IPS-20b (cell line): Measurements from ENCODE around the gene NR3C2.
"Not testable (repeated sequence)": the region's sequence is repeated elsewhere in the genome, so short reads cannot be mapped to it uniquely, and the experiment has no call there.

Experiments
- H3K27ac ChIP-seq: one replicate; pipeline ENCODE4 v1.5.1; 2013; ENCODE audit warnings: low read length
- H3K27me3 ChIP-seq: 2 replicates; pipeline ENCODE4 v1.6.1; 2013; ENCODE audit warnings: mild to moderate bottlenecking, low read length, inconsistent platforms; ENCODE audit not compliant: insufficient read depth
- H3K36me3 ChIP-seq: 2 replicates; pipeline ENCODE4 v1.6.1; 2013; ENCODE audit warnings: low read depth, mild to moderate bottlenecking, inconsistent platforms, low read length, moderate library complexity; ENCODE audit not compliant: insufficient read depth
- H3K4me1 ChIP-seq: 2 replicates; pipeline ENCODE4 v1.6.1; 2013; ENCODE audit warnings: mild to moderate bottlenecking, control low read depth, inconsistent platforms, low read length, moderate library complexity; ENCODE audit not compliant: insufficient read depth
- H3K4me3 ChIP-seq: 2 replicates; pipeline ENCODE4 v1.5.1; 2013; ENCODE audit warnings: mild to moderate bottlenecking, low read length, inconsistent platforms
- H3K9ac ChIP-seq: 2 replicates; pipeline ENCODE4 v1.6.1; 2013; ENCODE audit warnings: low read depth, mild to moderate bottlenecking, inconsistent platforms, low read length, moderate library complexity
- H3K9me3 ChIP-seq: 2 replicates; pipeline ENCODE4 v1.6.1; 2013; ENCODE audit warnings: mild to moderate bottlenecking, low read depth, low read length, inconsistent platforms; ENCODE audit not compliant: insufficient read depth

Gene NR3C2

DNA sequence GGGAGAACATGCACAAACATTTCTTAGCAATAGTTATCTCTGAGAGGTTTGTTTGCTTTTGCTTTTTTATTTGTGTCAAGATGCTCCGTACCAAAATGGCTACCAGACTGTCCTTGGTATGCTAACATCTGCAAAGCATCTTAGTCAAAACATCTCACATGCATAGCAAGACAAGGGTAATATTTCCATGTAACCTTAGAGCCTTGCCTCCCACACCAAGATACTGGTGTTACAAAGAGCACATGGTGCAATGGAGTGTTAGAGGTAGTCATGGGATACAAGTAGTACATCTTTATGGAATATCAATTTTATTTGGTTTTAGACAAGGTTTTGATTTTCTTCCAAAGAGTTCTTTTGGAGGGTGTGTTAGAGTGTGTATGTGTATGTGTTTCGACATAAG, 109.7 kb downstream of the NR3C2 start:
- Histone ChIP-seq H3K27me3 (no peaks in the 10 kb centered on the region), H3K4me1 (peaks cover 6% of the 10 kb centered on the region; the same call in 1 of the 2 replicates), H3K9ac (no peak overlapping the region), H3K9me3 (no peaks in the 10 kb centered on the region), H3K27ac (no peak overlapping the region), H3K4me3 (no peak overlapping the region), H3K36me3 (no peaks in the 10 kb centered on the region)

DNA sequence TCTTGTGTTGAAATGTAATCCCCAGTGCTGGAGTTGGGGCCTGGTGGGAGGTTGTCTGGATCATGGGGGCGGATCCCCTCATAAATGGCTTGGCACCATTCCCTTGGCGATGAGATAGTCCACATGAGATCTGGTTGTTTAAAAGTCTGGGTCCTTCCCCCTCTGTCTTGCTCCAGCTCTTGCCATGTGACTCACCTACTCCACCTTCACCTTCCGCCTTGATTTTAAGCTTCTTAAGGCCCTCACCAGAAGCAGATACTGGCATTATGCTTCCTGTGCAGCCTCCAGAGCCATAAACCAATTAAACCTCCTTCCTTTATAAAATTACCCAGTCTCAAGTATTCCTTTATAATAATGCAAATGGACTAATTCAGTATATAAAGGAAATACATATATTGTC, 111.5 kb downstream of the NR3C2 start:
- Histone ChIP-seq H3K4me3 (no peak overlapping the region), H3K9me3 (no peaks in the 10 kb centered on the region), H3K27ac (no peak overlapping the region), H3K4me1 (peaks cover 6% of the 10 kb centered on the region; the same call in 1 of the 2 replicates), H3K9ac (no peak overlapping the region), H3K27me3 (no peaks in the 10 kb centered on the region), H3K36me3 (no peaks in the 10 kb centered on the region)

DNA sequence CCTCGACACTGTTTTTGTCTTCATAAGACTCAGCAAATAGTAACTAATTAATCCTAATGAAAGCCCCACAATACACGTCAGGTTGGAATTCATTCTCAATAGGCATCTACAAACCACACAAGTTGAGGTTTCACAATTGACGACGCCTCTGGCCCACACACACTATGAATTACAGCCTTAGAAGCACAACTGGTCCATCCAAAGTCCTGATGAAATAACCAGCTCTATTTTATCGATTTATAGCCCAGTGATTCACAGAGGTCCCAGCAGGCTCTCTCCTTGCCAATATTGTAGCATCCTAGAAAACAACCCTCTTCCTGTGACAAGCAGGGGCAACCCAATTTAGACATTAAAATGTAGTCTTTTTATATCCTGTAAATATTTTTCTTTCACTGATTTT, 112.1 kb downstream of the NR3C2 start:
- Histone ChIP-seq H3K36me3 (no peaks in the 10 kb centered on the region), H3K9ac (no peak overlapping the region), H3K4me3 (no peak overlapping the region), H3K27me3 (no peaks in the 10 kb centered on the region), H3K9me3 (no peaks in the 10 kb centered on the region), H3K27ac (no peak overlapping the region), H3K4me1 (peaks cover 6% of the 10 kb centered on the region; the same call in 1 of the 2 replicates)

DNA sequence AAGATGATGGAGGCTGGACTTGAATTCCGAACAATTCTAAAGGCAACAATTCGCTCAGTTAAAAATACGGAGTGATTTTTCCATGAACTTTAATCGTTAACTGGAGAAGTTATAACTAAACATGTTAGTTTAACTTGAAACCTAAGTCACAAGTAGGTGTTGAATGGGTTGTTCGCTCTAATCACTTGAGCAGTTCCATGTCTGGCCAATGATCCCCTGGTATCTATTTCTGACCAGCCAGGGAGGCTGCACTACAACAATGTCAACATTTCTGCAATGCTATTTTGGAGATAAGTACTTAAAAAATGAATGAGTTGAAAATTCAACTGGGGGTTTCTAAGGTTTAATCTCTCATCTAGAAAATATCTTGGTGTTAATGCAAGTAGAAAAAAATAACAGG, 112.5 kb downstream of the NR3C2 start:
- Histone ChIP-seq H3K36me3 (no peaks in the 10 kb centered on the region), H3K9ac (no peak overlapping the region), H3K27me3 (no peaks in the 10 kb centered on the region), H3K4me3 (no peak overlapping the region), H3K27ac (no peak overlapping the region), H3K9me3 (no peaks in the 10 kb centered on the region), H3K4me1 (peaks cover 6% of the 10 kb centered on the region; the same call in 1 of the 2 replicates)

DNA sequence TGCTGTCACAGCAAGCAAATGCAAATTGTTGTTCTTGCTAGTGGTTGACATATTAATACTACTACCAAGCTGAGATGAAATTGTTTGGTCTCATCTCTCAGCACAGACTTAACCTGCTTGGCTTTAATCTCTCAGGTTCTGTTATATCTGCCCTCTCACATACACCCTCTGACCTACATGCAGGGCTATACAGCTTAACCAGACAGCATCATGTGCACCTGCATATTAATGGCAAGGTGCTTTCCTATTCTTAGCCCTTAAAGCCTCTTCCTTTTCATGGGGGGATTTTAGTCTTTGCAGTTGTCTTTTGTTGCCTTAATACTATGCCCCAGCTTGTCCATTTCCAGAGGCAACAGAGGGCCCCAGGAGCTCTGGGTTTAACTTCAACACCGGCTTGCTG, 114.5 kb downstream of the NR3C2 start:
- Histone ChIP-seq H3K36me3 (no peaks in the 10 kb centered on the region), H3K27me3 (no peaks in the 10 kb centered on the region), H3K4me1 (peaks cover 6% of the 10 kb centered on the region; the same call in 1 of the 2 replicates), H3K27ac (no peak overlapping the region), H3K9me3 (no peaks in the 10 kb centered on the region), H3K4me3 (no peak overlapping the region), H3K9ac (no peak overlapping the region)

DNA sequence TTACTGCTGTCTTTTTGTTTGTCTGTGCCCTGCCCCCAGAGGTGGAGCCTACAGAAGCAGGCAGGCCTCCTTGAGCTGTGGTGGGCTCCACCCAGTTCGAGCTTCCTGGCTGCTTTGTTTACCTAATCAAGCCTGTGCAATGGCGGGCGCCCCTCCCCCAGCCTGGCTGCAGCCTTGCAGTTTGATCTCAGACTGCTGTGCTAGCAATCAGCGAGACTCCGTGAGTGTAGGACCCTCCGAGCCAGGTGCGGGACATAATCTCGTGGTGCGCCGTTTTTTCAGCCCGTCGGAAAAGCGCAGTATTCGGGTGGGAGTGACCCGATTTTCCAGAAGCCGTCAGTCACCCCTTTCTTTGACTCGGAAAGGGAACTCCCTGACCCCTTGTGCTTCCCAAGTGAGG, 118.9 kb downstream of the NR3C2 start:
- H3K27me3 ChIP-seq, H3K36me3 ChIP-seq, H3K27ac ChIP-seq, H3K4me1 ChIP-seq, H3K9ac ChIP-seq, H3K4me3 ChIP-seq, H3K9me3 ChIP-seq: not testable (repeated sequence)

DNA sequence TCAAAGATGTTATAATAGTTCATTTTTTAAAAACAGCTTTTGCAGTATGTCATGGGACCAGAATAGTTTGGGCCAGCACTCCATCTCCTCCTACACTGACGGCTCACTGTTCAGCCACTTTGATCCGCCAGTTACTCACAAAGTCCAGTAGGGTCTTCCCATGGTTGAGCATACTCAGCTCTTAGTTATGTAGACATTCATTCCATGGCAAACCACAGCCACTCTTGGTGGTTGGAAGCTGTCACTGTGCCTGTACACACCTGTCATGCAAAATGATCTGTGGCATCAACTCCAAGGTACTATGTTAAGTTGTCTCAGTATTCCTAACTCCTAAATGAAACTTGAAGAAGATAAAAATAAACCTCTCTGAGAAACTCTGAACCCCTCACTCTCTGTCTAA, 127.2 kb downstream of the NR3C2 start:
- H3K27me3 ChIP-seq: no peaks in the 10 kb centered on the region
- no peak overlapping the region for H3K27ac ChIP-seq
- no peaks in the 10 kb centered on the region for H3K36me3 ChIP-seq
- no peaks in the 10 kb centered on the region for H3K9me3 ChIP-seq
- H3K9ac ChIP-seq: no peak overlapping the region
- no peaks in the 10 kb centered on the region for H3K4me1 ChIP-seq
- no peak overlapping the region for H3K4me3 ChIP-seq

DNA sequence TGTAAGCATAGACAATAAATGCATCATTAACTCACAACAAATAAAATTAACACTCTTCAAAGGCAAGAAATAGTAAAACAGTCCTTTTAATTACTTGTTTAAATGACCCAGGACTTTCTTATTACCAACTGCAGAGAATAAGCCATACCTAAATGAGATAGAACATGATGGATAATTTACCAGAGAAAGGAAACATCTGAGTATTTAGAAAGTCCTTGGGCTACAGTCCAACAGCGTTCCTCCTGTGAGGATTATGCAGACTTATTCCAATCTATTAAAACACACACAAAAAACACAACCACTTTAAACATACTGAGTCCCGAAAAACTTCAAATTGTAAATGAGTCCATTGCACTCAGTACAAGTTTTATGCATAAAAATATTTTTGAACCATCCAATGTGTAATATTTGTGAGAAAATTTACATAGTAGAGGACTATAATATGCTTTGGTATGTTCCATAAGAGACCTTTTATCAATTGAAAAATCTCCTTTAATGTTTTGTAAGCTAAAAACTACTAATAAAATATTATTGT, 129.2 kb downstream of the NR3C2 start:
- no peak overlapping the region for H3K9ac ChIP-seq
- no peaks in the 10 kb centered on the region for H3K27me3 ChIP-seq
- H3K27ac ChIP-seq: no peak overlapping the region
- H3K9me3 ChIP-seq: no peaks in the 10 kb centered on the region
- no peaks in the 10 kb centered on the region for H3K4me1 ChIP-seq
- no peaks in the 10 kb centered on the region for H3K36me3 ChIP-seq
- H3K4me3 ChIP-seq: no peak overlapping the region

DNA sequence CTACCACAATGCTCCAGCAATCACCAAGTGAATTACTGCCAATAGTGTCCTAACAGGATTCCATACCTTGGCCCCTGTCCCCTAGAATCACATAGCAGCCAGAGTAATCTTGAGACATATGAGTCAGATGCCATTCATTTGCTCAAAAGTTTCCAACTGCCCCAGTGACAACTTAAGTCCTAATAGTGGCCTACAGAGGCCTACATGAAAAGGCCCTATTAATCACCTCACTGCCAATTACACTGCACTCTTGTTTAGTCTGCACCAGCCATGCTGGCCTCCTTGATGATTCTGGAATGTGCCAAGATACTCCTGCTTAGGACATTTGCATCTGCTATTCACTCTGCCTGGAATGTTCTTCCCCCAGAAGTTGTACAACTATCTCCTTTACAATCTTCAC, 130.7 kb downstream of the NR3C2 start:
- H3K27me3 ChIP-seq: no peaks in the 10 kb centered on the region
- no peak overlapping the region for H3K27ac ChIP-seq
- H3K4me1 ChIP-seq: no peaks in the 10 kb centered on the region
- H3K36me3 ChIP-seq: no peaks in the 10 kb centered on the region
- H3K4me3 ChIP-seq: no peak overlapping the region
- no peak overlapping the region for H3K9ac ChIP-seq
- H3K9me3 ChIP-seq: no peaks in the 10 kb centered on the region

DNA sequence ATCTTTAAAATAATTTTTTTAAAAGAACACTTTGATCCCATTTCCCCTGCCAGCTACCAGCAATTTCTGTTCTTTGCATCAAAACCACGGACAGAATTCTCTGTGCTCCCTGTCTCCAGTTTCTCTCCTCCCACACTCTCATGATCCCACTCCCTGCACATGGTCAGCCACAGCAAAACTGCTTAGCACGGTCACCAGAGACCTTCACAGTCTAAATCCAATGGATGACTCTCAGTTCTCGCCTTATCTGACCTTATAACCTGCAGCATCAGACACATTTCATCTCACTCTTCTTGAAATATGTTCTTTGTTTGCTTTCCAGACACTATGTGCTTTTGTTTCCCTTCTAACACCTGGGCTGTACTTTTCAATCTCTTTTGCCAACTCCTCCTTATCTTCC, 131.5 kb downstream of the NR3C2 start:
- H3K4me1 ChIP-seq: no peaks in the 10 kb centered on the region
- H3K27me3 ChIP-seq: no peaks in the 10 kb centered on the region
- H3K36me3 ChIP-seq: no peaks in the 10 kb centered on the region
- H3K9me3 ChIP-seq: no peaks in the 10 kb centered on the region; the same call in 1 of the 2 replicates
- no peak overlapping the region for H3K27ac ChIP-seq
- H3K9ac ChIP-seq: no peak overlapping the region
- no peak overlapping the region for H3K4me3 ChIP-seq

DNA sequence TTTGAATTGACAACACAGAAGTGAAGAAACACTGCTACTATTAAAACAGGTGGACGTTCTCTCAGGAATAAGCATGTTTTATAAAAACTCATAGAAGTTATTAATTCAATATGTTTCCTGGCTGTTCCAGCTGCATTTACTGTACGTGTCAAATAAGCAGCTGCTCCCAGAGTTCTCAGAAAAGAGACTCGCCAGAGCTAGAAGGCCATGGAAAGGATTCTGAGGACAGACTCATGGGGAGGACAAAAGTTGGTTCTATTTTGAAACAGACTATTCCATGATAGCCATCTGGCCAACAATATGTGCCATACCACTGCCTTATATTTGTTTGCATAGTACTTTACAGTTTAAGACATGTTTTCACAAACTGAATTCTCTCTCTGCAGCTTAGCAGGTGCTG, 136.5 kb downstream of the NR3C2 start:
- Histone ChIP-seq H3K27me3 (no peaks in the 10 kb centered on the region), H3K9me3 (peaks cover 21% of the 10 kb centered on the region), H3K4me1 (no peaks in the 10 kb centered on the region), H3K36me3 (no peaks in the 10 kb centered on the region), H3K27ac (no peak overlapping the region), H3K4me3 (no peak overlapping the region), H3K9ac (no peak overlapping the region)

DNA sequence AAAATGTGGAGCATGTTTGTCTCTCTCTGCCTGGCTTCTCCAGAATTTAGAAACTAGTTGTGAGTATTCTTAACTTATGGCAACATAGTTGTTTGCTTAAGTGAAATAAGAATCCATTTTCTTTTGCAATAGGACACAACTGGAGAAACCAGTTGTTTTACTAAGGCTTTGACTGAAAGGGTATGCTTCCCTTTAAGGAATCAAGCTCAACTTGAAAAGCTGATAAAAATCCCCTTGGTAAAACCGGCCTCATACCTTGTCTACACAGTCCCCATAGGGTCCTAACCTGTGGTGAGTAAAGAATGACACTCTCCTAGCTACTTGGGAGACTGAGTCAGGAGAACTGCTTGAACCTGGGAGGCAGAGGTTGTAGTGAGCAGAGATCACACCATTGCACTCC, 139.8 kb downstream of the NR3C2 start:
- Histone ChIP-seq H3K27me3 (no peaks in the 10 kb centered on the region), H3K4me3 (no peak overlapping the region), H3K4me1 (no peaks in the 10 kb centered on the region), H3K27ac (no peak overlapping the region), H3K36me3 (no peaks in the 10 kb centered on the region), H3K9ac (no peak overlapping the region), H3K9me3 (peaks cover 44% of the 10 kb centered on the region)

DNA sequence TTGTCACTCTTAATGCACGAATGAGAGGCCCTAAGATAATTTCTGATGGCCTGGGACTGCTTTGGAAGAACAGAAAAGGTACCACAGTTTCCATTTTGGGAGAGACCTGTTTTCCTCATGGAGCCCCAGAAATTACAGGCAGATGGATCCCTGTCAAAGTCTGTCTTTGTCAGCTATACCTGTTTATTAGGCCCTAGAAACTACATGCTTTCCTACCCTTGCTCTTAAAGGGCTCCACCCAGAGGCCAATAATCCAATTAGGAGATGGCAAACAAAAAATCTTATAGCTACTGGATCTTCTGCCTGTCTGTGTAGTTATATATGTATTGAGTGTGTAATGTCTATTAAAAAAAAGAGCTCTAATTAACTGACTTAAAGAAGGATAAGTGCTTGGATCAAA, 141.3 kb downstream of the NR3C2 start:
- no peak overlapping the region for H3K27ac ChIP-seq
- H3K27me3 ChIP-seq: no peaks in the 10 kb centered on the region
- no peaks in the 10 kb centered on the region for H3K4me1 ChIP-seq
- H3K9me3 ChIP-seq: peaks cover 44% of the 10 kb centered on the region
- H3K36me3 ChIP-seq: no peaks in the 10 kb centered on the region
- H3K9ac ChIP-seq: no peak overlapping the region
- H3K4me3 ChIP-seq: no peak overlapping the region
